Liver (tissue), 3 donors: ENCODE data around the gene THRB.

Source experiments
- CTCF ChIP-seq: fragments of 150-350 bp; IDR thresholded peaks from 2 replicates; pipeline ENCODE4 v1.5.1; 2017; ENCODE audit warnings: improper control_type of control experiment, low read depth, low read length; ENCODE audit not compliant: missing input control
- EGR1 ChIP-seq, 2 donors: IDR thresholded peaks; 2 replicates each; pipeline ENCODE4 v1.6.1; 2016 to 2018; ENCODE audit warnings: antibody characterized with exemption in 2 of 2, low read depth in 2 of 2
- HNF4G ChIP-seq: IDR thresholded peaks from 2 replicates; pipeline ENCODE4 v1.6.1; 2016; ENCODE audit warnings: antibody characterized with exemption
- JUND ChIP-seq, 2 donors: IDR thresholded peaks; 2 replicates each; pipeline ENCODE4 v1.6.1; 2016; ENCODE audit warnings: antibody characterized with exemption in 2 of 2
- MAX ChIP-seq: IDR thresholded peaks from 2 replicates; pipeline ENCODE4 v1.6.1; 2016; ENCODE audit warnings: antibody characterized with exemption
- NR2F2 ChIP-seq: IDR thresholded peaks from 2 replicates; pipeline ENCODE4 v1.6.1; 2016; ENCODE audit warnings: antibody characterized with exemption
- RAD21 ChIP-seq, 2 donors: IDR thresholded peaks; 2 replicates each; pipeline ENCODE4 v1.6.1; 2016; ENCODE audit warnings: antibody characterized with exemption in 2 of 2, mild to moderate bottlenecking in 2 of 2
- REST ChIP-seq: IDR thresholded peaks from 2 replicates; pipeline ENCODE4 v1.6.1; 2016; ENCODE audit warnings: antibody characterized with exemption, mild to moderate bottlenecking
- ZBTB33 ChIP-seq: IDR thresholded peaks from 2 replicates; pipeline ENCODE4 v1.6.1; 2016; ENCODE audit warnings: antibody characterized with exemption
- donor health status: healthy.
- donor health status: healthy.

GRCh38 chr3:24435584-24435983, 59.1 kb downstream of the THRB start:
- TF ChIP-seq JUND (IDR thresholded peaks at IDR 0.05) = no peak
- TF ChIP-seq CTCF = no peak
- TF ChIP-seq MAX = no peak
- no peak for TF ChIP-seq EGR1 (IDR thresholded peaks at IDR 0.05; ENCODE audit: low read depth in 2 of 2)
- no peak for TF ChIP-seq REST
- no peak for TF ChIP-seq ZBTB33
- TF ChIP-seq RAD21 (IDR thresholded peaks at IDR 0.05) = no peak
- no peak for TF ChIP-seq HNF4G
- no peak for TF ChIP-seq NR2F2
